ENCODE measurements around the gene MGAT5.

MGAT5 gene

DNA sequence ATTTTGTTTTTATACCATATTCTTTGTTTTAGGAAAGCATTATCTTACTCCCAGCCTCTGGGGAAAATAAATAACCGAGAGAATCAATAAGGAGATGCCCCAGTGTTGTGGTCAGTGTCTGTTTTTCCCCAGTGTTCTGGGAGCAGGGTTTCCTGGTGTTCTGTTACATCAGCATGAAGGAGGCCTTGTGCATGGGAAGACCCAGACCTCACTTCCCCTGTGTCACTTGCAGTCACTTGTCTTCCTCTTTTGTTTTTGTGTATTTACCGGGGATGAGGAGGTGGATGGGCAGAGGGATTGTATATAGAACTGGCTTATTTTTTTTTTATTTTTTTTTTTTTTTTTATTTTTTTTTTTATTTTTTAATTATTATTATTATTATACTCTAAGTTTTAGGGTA is 45.0 kb upstream of the MGAT5 start:
- peaks cover 30% of the 10 kb centered on the region for H3K4me1 Mint-ChIP-seq
- H3K27ac Mint-ChIP-seq = peak overlapping the region; percentile 82
- no peak for DNase-seq
- peaks cover 9% of the 10 kb centered on the region for H3K9me3 Mint-ChIP-seq
- no peak overlapping the region for H3K4me3 Mint-ChIP-seq
- peaks cover 2% of the 10 kb centered on the region for H3K36me3 Mint-ChIP-seq (ENCODE audit: low read depth)
- TF ChIP-seq, protein P1, sequence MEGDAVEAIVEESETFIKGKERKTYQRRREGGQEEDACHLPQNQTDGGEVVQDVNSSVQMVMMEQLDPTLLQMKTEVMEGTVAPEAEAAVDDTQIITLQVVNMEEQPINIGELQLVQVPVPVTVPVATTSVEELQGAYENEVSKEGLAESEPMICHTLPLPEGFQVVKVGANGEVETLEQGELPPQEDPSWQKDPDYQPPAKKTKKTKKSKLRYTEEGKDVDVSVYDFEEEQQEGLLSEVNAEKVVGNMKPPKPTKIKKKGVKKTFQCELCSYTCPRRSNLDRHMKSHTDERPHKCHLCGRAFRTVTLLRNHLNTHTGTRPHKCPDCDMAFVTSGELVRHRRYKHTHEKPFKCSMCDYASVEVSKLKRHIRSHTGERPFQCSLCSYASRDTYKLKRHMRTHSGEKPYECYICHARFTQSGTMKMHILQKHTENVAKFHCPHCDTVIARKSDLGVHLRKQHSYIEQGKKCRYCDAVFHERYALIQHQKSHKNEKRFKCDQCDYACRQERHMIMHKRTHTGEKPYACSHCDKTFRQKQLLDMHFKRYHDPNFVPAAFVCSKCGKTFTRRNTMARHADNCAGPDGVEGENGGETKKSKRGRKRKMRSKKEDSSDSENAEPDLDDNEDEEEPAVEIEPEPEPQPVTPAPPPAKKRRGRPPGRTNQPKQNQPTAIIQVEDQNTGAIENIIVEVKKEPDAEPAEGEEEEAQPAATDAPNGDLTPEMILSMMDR (IDR thresholded peaks at IDR 0.05) = no peak
- H3K27me3 Mint-ChIP-seq (ENCODE audit: low read depth, poor library complexity) = no peaks in the 10 kb centered on the region

DNA sequence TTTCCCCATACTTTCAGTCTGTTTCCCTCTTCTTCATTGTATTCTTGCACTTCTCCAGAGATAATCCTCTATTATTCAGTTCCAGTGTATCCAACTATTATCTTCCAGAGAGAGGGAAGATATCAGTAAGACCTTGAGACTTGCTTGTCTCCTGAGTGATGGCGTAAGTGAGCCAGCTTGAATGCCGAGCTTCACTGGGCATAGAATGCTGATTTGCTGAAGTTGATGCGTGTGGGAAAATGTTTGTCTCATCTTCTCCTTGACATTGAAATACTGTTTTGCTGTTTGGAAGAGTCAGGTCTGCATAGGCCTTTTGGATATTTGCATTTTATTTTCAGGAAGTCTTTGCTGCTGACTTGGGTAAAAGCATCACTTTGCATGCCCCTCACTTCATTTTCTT is 41.1 kb upstream of the MGAT5 start:
- DNase-seq = no peak

DNA sequence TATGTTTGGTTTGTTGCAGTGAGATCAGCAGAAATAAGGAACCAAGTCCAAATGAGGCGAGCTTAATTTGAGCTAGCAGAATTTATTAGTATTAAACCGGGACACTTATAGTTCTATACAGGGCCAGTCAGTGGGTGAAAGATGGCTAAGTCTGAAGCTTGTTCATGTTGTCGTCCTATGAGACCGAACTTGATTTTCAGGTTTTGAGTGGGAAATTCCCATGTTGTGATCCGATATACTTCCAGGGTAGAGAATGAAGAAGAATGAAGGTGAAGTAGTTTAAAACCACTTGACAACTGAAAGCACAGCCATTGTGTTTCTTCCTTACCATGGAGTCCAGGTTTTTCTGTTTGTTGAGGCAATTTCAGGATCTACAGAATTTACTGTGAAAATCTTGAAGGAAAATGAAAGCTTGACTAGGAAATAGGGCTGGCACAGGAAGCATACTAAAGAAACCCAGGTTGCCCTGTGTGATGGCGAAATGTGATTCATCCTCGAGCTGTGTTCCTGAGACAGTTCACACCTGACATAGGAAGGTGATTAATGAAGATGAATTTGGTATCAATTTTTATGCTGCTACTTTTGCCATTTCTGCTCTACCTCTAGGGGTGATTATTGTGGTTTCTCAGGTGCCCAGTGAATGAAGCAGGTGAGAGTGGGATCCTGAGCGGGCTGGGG is 37.6 kb upstream of the MGAT5 start:
- Mint-ChIP-seq H3K27ac (no peak overlapping the region), H3K27me3 (ENCODE audit: low read depth, poor library complexity) (no peaks in the 10 kb centered on the region), H3K9me3 (peaks cover 16% of the 10 kb centered on the region), H3K4me1 (peaks cover 47% of the 10 kb centered on the region), H3K4me3 (no peak overlapping the region), H3K36me3 (ENCODE audit: low read depth) (peaks cover 25% of the 10 kb centered on the region)
- no peak for DNase-seq
- TF ChIP-seq, protein P1 (IDR thresholded peaks at IDR 0.05) = no peak

More for the DNA sequence above, 41.1 kb upstream of the MGAT5 start:
- H3K36me3 Mint-ChIP-seq (ENCODE audit: low read depth) = peaks cover 25% of the 10 kb centered on the region
- H3K27me3 Mint-ChIP-seq (ENCODE audit: low read depth, poor library complexity) = no peaks in the 10 kb centered on the region
- H3K4me3 Mint-ChIP-seq = no peak overlapping the region
- TF ChIP-seq, protein P1 (IDR thresholded peaks at IDR 0.05) = no peak
- H3K9me3 Mint-ChIP-seq = peaks cover 18% of the 10 kb centered on the region
- H3K4me1 Mint-ChIP-seq = peaks cover 25% of the 10 kb centered on the region
- no peak overlapping the region for H3K27ac Mint-ChIP-seq

DNA sequence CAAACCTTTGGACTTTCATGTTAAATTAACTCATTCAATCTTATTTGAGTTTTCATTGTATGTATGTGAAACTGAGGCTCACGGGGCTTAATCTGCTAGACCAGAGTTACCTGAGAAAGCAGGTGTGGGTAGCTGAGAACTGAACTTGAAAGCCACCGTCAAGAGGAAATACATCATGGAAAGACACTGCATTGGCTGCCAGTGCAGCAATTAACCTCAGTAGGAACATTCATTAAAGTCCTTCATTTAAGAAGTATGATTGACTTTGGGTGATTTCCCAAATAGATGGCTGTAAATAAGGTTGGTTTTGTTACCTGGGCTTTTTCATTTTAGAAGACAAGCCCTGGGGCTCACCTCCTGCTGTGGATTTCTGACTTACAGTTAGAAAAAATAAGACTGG is 36.5 kb upstream of the MGAT5 start:
- Mint-ChIP-seq H3K4me3 (no peak overlapping the region), H3K4me1 (peaks cover 55% of the 10 kb centered on the region), H3K36me3 (ENCODE audit: low read depth) (peaks cover 25% of the 10 kb centered on the region), H3K9me3 (peaks cover 16% of the 10 kb centered on the region), H3K27ac (no peak overlapping the region), H3K27me3 (ENCODE audit: low read depth, poor library complexity) (no peaks in the 10 kb centered on the region)
- TF ChIP-seq, protein P1 (IDR thresholded peaks at IDR 0.05) = no peak
- no peak for DNase-seq

DNA sequence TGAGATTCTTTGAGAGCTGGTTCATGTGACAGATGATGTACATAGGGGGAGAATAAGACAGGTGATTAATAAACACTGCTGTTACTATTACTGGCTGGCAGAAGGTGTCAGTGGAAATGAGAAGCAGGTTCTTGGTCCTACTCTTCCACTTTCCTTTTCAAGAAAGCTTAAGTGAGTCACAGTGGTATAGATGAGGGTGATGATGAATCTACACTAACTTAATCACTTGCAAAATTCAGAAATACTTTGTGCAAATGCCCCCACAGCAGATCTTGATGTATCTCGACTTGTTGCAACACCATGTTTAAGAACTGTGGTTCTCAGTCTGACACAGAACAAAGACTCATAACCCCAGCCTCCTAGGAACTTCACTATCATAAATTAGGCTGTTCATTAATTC is 35.9 kb upstream of the MGAT5 start:
- DNase-seq = no peak
- TF ChIP-seq, protein P1 (IDR thresholded peaks at IDR 0.05) = no peak
- H3K27me3 Mint-ChIP-seq (ENCODE audit: low read depth, poor library complexity) = no peaks in the 10 kb centered on the region
- peaks cover 11% of the 10 kb centered on the region for H3K9me3 Mint-ChIP-seq
- peaks cover 50% of the 10 kb centered on the region for H3K4me1 Mint-ChIP-seq
- H3K36me3 Mint-ChIP-seq (ENCODE audit: low read depth) = peaks cover 25% of the 10 kb centered on the region
- H3K27ac Mint-ChIP-seq = no peak overlapping the region
- no peak overlapping the region for H3K4me3 Mint-ChIP-seq

DNA sequence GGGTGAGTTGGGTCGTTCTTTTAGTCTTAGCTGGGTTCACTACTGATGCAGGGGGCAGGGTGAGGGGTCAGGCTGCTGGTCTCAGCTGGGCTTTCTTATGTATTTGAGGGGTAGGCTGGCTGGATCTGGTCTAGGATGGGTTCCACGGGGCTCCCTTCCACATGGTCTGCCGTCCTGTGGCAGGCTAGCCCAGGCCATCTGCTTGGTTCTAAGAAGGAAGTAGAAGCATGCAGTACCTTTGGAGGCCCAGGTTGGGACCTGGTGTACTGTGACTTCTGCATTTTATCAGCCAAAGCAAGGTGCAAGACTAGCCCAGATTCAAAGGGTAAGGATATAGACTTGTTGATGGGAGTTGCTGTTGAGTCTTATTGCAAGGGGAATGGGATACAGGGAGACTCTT is 35.5 kb upstream of the MGAT5 start:
- H3K36me3 Mint-ChIP-seq (ENCODE audit: low read depth) = peaks cover 25% of the 10 kb centered on the region
- H3K9me3 Mint-ChIP-seq = peaks cover 9% of the 10 kb centered on the region
- no peaks in the 10 kb centered on the region for H3K27me3 Mint-ChIP-seq (ENCODE audit: low read depth, poor library complexity)
- DNase-seq = no peak
- H3K4me1 Mint-ChIP-seq = peaks cover 47% of the 10 kb centered on the region
- TF ChIP-seq, protein P1 (IDR thresholded peaks at IDR 0.05) = no peak
- peak overlapping the region; percentile 58 for H3K27ac Mint-ChIP-seq
- no peak overlapping the region for H3K4me3 Mint-ChIP-seq

Measured in nephron progenitor cell (in vitro differentiated cells).